Fibroblast of the aortic adventitia (primary cell): Measurements from ENCODE around the gene PATL2. TPM values are rescaled to one million over a fixed set of nuclear protein-coding genes. Genes with fewer than 3 reads are reported as not detected.

Source experiments
- DNase-seq: peaks from one replicate; pipeline ENCODE4 v3.0.0-alpha.2; 2010; ENCODE audit warnings: low read depth
- H3K4me3 ChIP-seq: 2 replicates; pipeline ENCODE4 v1.5.1; 2011; ENCODE audit warnings: low read depth, mild to moderate bottlenecking, control low read depth, low read length, moderate library complexity
- CTCF ChIP-seq: IDR thresholded peaks from 2 replicates; pipeline ENCODE4 v1.5.1; 2011; ENCODE audit warnings: mild to moderate bottlenecking, low read length, control low read depth, inconsistent platforms; ENCODE audit not compliant: insufficient read depth
- total RNA-seq: library from RNA; depleted of rRNA; stranded (reverse); fragments of >200 nt; gene quantifications from 2 replicates; pipeline ENCODE4 v1.2.3, GENCODE V29; 2012; ENCODE audit warnings: low replicate concordance

The PATL2 gene
- total RNA-seq, 1 donor, result 0.72 TPM

- peak; percentile 99 for DNase-seq
- peak within 1 kb of the TSS; percentile 90 for H3K4me3 ChIP-seq
- peak; percentile 92 for TF ChIP-seq CTCF
These were observed 47.5 kb downstream of the PATL2 start, which contains the start of gene SPG11 for GRCh38 chr15:44663410-44664308. Gene SPG11, minus strand, starts transcription at chr15:44663662. Its CDS starts 15 bp downstream, at chr15:44663647.

- no peak for TF ChIP-seq CTCF
- peak overlapping the region; percentile 90 for H3K4me3 ChIP-seq
- peak; percentile 53 for DNase-seq
These were observed 48.4 kb downstream of the PATL2 start for GRCh38 chr15:44662478-44663409.

- TF ChIP-seq CTCF, result no peak
- H3K4me3 ChIP-seq, result no peak overlapping the region
- no peak for DNase-seq
These were observed 49.5 kb downstream of the PATL2 start for GRCh38 chr15:44661576-44661975.

- DNase-seq, result no peak
- TF ChIP-seq CTCF, result no peak
- H3K4me3 ChIP-seq, result no peak overlapping the region
These were observed 52.1 kb downstream of the PATL2 start for GRCh38 chr15:44659056-44659455.

- H3K4me3 ChIP-seq, result no peak overlapping the region
- DNase-seq, result no peak
- no peak for TF ChIP-seq CTCF
These were observed 53.7 kb downstream of the PATL2 start for GRCh38 chr15:44657378-44657777.

GRCh38 chr15:44656913-44657312 lies 54.2 kb downstream of the PATL2 start:
- no peak for TF ChIP-seq CTCF
- DNase-seq, result no peak
- no peak overlapping the region for H3K4me3 ChIP-seq
